NT2/D1 (cell line): Measurements from ENCODE around the gene SLC6A18.

Experiments
- YY1 ChIP-seq: IDR thresholded peaks from 2 replicates; pipeline ENCODE4 v1.6.1; 2011; ENCODE audit not compliant: insufficient read length, insufficient read depth
- ZNF274 ChIP-seq: IDR thresholded peaks from 2 replicates; pipeline ENCODE4 v1.6.1; 2011; ENCODE audit warnings: mild to moderate bottlenecking, low read depth, low read length

- no peak for TF ChIP-seq YY1
- TF ChIP-seq ZNF274, result no peak
Measured at GRCh38 chr5:1223278-1223670, 1.9 kb upstream of the SLC6A18 start.
